ENCODE results near the gene ATXN7L1.
A peak's percentile ranks its signal among the peaks of the same experiment; 100 is the strongest.
"Not testable (repeated sequence)": the region's sequence is repeated elsewhere in the genome, so short reads cannot be mapped to it uniquely, and the experiment has no call there.

ATXN7L1 gene

DNA sequence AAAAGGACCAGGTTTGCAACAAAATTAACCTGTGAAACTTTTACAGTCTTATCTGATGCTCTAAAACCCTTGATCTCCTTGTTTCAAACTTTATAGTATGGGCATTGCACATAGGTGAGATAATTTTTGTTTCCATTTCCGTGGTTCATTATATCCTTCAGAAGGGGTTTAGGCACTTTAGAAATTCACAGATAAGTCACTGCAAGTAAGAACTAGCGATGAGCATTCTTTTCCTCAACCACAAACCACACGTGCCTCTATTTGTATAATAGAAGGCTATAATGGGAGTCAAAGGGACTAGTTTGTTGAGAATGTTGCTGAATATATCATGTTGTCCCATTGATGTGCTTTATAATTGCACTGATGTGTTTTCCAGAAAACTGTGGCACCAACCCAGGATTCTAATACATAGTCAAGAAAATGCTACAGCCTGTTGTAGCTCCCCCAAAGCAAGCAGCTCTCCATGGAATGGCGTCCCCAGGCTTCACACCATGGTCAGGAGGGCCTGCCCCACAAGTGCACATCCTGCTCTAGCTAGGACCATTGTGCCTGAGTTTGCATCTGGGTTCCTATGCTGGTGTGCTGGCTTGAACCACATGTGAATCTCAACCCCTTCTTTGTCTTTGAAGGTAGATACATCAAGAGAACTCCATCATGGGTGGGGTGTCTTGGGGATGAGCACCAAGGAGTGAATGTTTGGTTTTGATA is 14.0 kb upstream of the ATXN7L1 start:
- in situ Hi-C loops (cut with HindIII; ENCODE audit: low pct_ligation_motif_present, low sequenced_read_pairs) = no loop called here
- Histone ChIP-seq H3K27ac (no peak overlapping the region), H3K27me3 (replicated peaks) (no peaks in the 10 kb centered on the region), H3K4me3 (ENCODE audit: low read depth, low read length) (no peak overlapping the region), H3K36me3 (replicated peaks) (no peaks in the 10 kb centered on the region)
- peak; percentile 16 for DNase-seq
- TF ChIP-seq, protein P1, sequence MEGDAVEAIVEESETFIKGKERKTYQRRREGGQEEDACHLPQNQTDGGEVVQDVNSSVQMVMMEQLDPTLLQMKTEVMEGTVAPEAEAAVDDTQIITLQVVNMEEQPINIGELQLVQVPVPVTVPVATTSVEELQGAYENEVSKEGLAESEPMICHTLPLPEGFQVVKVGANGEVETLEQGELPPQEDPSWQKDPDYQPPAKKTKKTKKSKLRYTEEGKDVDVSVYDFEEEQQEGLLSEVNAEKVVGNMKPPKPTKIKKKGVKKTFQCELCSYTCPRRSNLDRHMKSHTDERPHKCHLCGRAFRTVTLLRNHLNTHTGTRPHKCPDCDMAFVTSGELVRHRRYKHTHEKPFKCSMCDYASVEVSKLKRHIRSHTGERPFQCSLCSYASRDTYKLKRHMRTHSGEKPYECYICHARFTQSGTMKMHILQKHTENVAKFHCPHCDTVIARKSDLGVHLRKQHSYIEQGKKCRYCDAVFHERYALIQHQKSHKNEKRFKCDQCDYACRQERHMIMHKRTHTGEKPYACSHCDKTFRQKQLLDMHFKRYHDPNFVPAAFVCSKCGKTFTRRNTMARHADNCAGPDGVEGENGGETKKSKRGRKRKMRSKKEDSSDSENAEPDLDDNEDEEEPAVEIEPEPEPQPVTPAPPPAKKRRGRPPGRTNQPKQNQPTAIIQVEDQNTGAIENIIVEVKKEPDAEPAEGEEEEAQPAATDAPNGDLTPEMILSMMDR (IDR thresholded peaks at IDR 0.05; ENCODE audit: low read depth, low read length, missing control alignments) = no peak

DNA sequence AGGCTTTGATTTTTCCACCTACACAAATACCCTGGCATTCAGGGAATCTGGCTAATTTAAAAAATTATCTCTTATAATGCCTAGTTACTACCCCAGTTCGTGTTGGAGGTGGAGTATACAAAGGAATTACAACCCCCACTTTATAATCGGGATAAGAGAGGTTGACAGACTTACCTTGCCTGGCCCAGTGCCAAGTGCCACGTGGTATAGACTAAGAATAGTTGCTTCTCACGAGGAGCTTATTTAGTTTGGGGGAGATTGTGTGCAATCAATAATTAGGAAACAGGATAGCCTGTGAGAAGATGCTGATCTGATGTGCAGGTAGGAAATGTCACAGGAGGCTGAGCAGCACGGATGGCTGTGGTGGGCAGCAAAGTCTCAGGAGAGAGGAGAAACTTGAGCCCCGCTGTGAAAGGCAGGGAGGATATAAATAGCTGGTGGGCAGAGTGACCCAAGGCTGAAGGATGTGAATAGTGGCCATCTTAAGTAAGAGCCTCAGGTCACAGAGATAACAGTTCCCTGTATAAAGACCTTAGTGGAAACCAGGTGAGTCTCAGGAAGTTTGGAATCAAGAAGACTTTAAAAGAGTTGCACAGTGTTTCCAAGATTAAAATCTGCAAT is 11.3 kb upstream of the ATXN7L1 start:
- H3K27ac ChIP-seq = no peak overlapping the region
- no peaks in the 10 kb centered on the region for H3K27me3 ChIP-seq (replicated peaks)
- in situ Hi-C loops (cut with HindIII; ENCODE audit: low pct_ligation_motif_present, low sequenced_read_pairs) = no loop called here
- H3K4me3 ChIP-seq (ENCODE audit: low read depth, low read length) = no peak overlapping the region
- TF ChIP-seq, protein P1 (IDR thresholded peaks at IDR 0.05; ENCODE audit: low read depth, low read length, missing control alignments) = no peak
- H3K36me3 ChIP-seq (replicated peaks) = no peaks in the 10 kb centered on the region
- DNase-seq = no peak

DNA sequence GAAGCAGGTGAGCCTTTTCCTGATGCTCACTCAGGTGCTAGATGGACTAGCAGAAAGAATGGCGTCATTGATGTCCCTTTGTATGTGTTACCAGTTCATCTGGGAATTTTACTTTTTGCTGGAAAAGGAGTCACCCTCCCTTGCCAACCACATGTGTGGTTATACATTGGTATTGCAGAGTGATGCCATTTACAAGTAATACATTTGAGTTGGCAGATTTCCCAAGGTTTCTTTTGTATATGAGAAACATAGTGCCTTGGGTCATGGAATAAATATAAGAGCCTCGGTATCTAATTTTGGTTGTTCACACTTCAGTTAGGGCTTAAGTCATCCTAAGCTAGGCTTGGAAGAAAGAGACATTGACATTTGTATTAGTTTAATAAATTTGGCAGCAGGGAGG is 10.4 kb upstream of the ATXN7L1 start:
- no peak overlapping the region for H3K27ac ChIP-seq
- no peak overlapping the region for H3K4me3 ChIP-seq (ENCODE audit: low read depth, low read length)
- in situ Hi-C loops (cut with HindIII; ENCODE audit: low pct_ligation_motif_present, low sequenced_read_pairs) = no loop called here
- DNase-seq = no peak
- H3K36me3 ChIP-seq (replicated peaks) = no peaks in the 10 kb centered on the region
- H3K27me3 ChIP-seq (replicated peaks) = no peaks in the 10 kb centered on the region
- TF ChIP-seq, protein P1 (IDR thresholded peaks at IDR 0.05; ENCODE audit: low read depth, low read length, missing control alignments) = no peak

DNA sequence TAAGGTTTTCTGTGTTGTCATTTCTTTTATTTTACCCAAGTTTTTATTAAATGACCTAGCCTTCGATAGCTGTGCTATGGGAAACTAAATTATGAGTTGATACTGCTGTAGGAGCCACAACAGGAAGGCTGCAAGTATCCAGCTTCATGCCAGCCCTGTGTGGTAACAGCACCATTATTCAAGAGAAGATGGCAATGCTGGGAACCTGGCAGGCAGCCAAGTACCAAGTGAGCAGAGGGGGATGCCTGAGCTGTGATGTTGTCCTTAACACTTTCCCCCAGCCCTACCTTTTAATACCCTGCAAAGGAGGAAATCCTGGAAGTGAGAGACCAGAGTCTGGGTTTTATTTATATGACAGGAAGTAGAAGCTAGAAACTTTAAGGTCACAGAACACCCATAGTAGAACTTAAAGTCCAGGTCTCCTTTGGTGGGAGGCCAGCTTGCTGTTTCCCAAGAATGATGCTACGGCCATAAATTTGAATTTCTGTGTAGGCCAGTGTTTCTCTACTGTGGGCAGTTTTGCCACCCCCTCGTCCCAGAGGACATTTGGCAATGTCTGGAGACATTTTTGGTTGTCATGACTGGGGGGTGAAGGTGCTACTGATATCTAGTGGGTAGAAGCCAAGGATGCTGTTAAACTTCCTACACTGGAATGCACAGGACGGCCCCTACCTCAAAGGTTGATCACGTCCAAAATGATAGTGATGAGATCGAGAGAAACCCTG is 9.2 kb upstream of the ATXN7L1 start:
- in situ Hi-C loops (cut with HindIII; ENCODE audit: low pct_ligation_motif_present, low sequenced_read_pairs) = no loop called here
- no peaks in the 10 kb centered on the region for H3K36me3 ChIP-seq (replicated peaks)
- H3K27me3 ChIP-seq (replicated peaks) = no peaks in the 10 kb centered on the region
- H3K27ac ChIP-seq = no peak overlapping the region
- TF ChIP-seq, protein P1 (IDR thresholded peaks at IDR 0.05; ENCODE audit: low read depth, low read length, missing control alignments) = no peak
- H3K4me3 ChIP-seq (ENCODE audit: low read depth, low read length) = no peak overlapping the region
- DNase-seq = no peak

DNA sequence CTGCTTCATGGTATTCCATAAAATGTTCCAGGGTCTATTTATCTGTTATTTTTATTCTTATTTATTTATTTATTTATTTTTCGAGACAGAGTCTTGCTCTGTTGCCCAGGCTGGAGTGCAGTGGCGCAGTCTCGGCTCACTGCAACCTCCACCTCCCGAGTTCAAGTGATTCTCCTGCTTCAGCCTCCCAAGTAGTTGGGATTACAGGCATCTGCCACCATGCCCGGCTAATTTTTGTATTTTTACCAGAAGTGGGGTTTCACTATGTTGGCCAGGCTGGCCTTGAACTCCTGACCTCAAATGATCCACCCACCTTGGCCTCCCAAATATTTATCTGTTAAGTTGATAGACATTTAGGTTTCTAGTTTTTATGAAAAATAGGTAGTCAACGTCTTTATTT is 6.8 kb upstream of the ATXN7L1 start:
- H3K36me3 ChIP-seq (replicated peaks); in situ Hi-C loops (cut with HindIII; ENCODE audit: low pct_ligation_motif_present, low sequenced_read_pairs); H3K27me3 ChIP-seq (replicated peaks); H3K4me3 ChIP-seq (ENCODE audit: low read depth, low read length); DNase-seq; H3K27ac ChIP-seq: not testable (repeated sequence)

DNA sequence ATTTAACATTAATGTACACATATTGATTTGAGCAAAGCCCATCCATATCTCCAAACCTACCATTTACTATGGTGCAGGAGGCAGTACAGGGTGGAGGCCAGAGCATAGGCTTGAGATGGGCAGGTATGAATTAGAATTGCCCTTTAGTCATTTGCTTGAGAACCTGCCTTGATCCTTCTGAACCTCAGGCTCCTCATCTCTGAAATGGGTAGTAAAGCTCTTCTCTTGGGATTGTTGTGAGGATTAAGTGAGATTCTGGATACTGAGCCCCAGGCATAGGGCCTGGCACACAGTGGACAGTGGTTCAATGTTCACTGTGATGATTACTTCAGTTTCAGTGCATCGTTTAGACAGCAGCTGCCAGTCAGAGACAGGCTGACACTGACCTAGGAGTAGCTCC is 5.0 kb upstream of the ATXN7L1 start:
- Histone ChIP-seq H3K27me3 (replicated peaks) (no peaks in the 10 kb centered on the region), H3K4me3 (ENCODE audit: low read depth, low read length) (no peak overlapping the region), H3K27ac (no peak overlapping the region), H3K36me3 (replicated peaks) (no peaks in the 10 kb centered on the region)
- TF ChIP-seq, protein P1 (IDR thresholded peaks at IDR 0.05; ENCODE audit: low read depth, low read length, missing control alignments) = no peak
- in situ Hi-C loops (cut with HindIII; ENCODE audit: low pct_ligation_motif_present, low sequenced_read_pairs) = no loop called here
- no peak for DNase-seq
